Mesendoderm (in vitro differentiated cells): ENCODE results near the gene GDPD4.

Source experiments
- DNase-seq: peaks from one replicate; pipeline ENCODE4 v3.0.0; 2013
- H2AK5ac ChIP-seq: 2 replicates; pipeline ENCODE4 v1.6.1; 2013; ENCODE audit warnings: low read length, inconsistent platforms
- H2BK120ac ChIP-seq: 2 replicates; pipeline ENCODE4 v1.6.1; 2013; ENCODE audit warnings: low read depth, mild to moderate bottlenecking, low read length, moderate library complexity, mixed read lengths
- H2BK15ac ChIP-seq: replicated peaks from 2 replicates; pipeline ENCODE4 v1.6.1; 2013; ENCODE audit warnings: low read depth, mild to moderate bottlenecking, moderate library complexity
- H2BK5ac ChIP-seq: 2 replicates; pipeline ENCODE4 v1.6.1; 2013; ENCODE audit warnings: low read length, inconsistent platforms
- H3K18ac ChIP-seq: 2 replicates; pipeline ENCODE4 v1.6.1; 2013; ENCODE audit warnings: mild to moderate bottlenecking, low read length, mixed read lengths
- H3K23ac ChIP-seq: one replicate; pipeline ENCODE4 v1.6.1; 2013; ENCODE audit warnings: low read length
- H3K27ac ChIP-seq: 2 replicates; pipeline ENCODE4 v1.5.1; 2013; ENCODE audit warnings: low read depth, mild to moderate bottlenecking, inconsistent platforms, low read length, moderate library complexity
- H3K27me3 ChIP-seq: 2 replicates; pipeline ENCODE4 v1.6.1; 2013; ENCODE audit warnings: low read length, control low read depth, mild to moderate bottlenecking, inconsistent platforms; ENCODE audit not compliant: insufficient read depth, poor library complexity
- H3K36me3 ChIP-seq: 2 replicates; pipeline ENCODE4 v1.6.1; 2013; ENCODE audit warnings: low read length, inconsistent platforms; ENCODE audit not compliant: control insufficient read depth, insufficient read depth
- H3K4ac ChIP-seq: one replicate; pipeline ENCODE4 v1.6.1; 2013; ENCODE audit warnings: low read depth, mild to moderate bottlenecking, low read length, moderate library complexity
- H3K4me1 ChIP-seq: 2 replicates; pipeline ENCODE4 v1.6.1; 2013; ENCODE audit warnings: low read depth, low read length, inconsistent platforms; ENCODE audit not compliant: control insufficient read depth
- H3K4me2 ChIP-seq: 2 replicates; pipeline ENCODE4 v1.6.1; 2013; ENCODE audit warnings: low read length
- H3K4me3 ChIP-seq: 2 replicates; pipeline ENCODE4 v1.5.1; 2013; ENCODE audit warnings: mild to moderate bottlenecking, low read length
- H3K56ac ChIP-seq: one replicate; pipeline ENCODE4 v1.6.1; 2013; ENCODE audit warnings: low read length
- H3K79me1 ChIP-seq: 2 replicates; pipeline ENCODE4 v1.6.1; 2013; ENCODE audit warnings: low read length, inconsistent platforms
- H3K79me2 ChIP-seq: 2 replicates; pipeline ENCODE4 v1.6.1; 2013; ENCODE audit warnings: mild to moderate bottlenecking, low read length; ENCODE audit not compliant: control insufficient read depth, insufficient read depth
- H3K9ac ChIP-seq: 2 replicates; pipeline ENCODE4 v1.6.1; 2013; ENCODE audit warnings: low read length, inconsistent platforms
- H4K5ac ChIP-seq: one replicate; pipeline ENCODE4 v1.6.1; 2013; ENCODE audit warnings: low read length
- H4K8ac ChIP-seq: one replicate; pipeline ENCODE4 v1.6.1; 2013; ENCODE audit warnings: low read depth, mild to moderate bottlenecking, control low read depth, low read length, moderate library complexity
- WGBS: extraction: QIAGEN DNeasy Blood & Tissue Kit; methylation state at CpG from one replicate; pipeline ENCODE4 v1.1.7; 2013; ENCODE audit warnings: low lambda C conversion rate, missing lambda C conversion rate; ENCODE audit not compliant: insufficient coverage; ENCODE audit errors: extremely low coverage; 5-methylcytosine and 5-hydroxymethylcytosine counted together

GDPD4 gene

GRCh38 chr11:77250881-77251640 lies 50.4 kb downstream of the GDPD4 start:
- H4K5ac ChIP-seq, result no peak overlapping the region
- H3K4me3 ChIP-seq, result no peak overlapping the region
- H3K4me2 ChIP-seq, result no peak overlapping the region
- no peak overlapping the region for H2BK120ac ChIP-seq
- no peaks in the 10 kb centered on the region for H3K79me2 ChIP-seq
- no peak overlapping the region for H3K56ac ChIP-seq
- H2BK15ac ChIP-seq, result no peak overlapping the region
- no peak overlapping the region for H3K23ac ChIP-seq
- no peaks in the 10 kb centered on the region for H3K79me1 ChIP-seq
- WGBS, result no CpG with 5 or more reads among the region's 1 CpG
- no peak overlapping the region for H2AK5ac ChIP-seq
- H3K36me3 ChIP-seq, result no peaks in the 10 kb centered on the region
- H3K18ac ChIP-seq, result no peak overlapping the region
- no peak overlapping the region for H4K8ac ChIP-seq
- no peaks in the 10 kb centered on the region for H3K4me1 ChIP-seq
- no peak overlapping the region for H2BK5ac ChIP-seq
- no peak for DNase-seq
- no peak overlapping the region for H3K9ac ChIP-seq
- H3K4ac ChIP-seq, result no peak overlapping the region
- H3K27ac ChIP-seq, result no peak overlapping the region
- no peaks in the 10 kb centered on the region for H3K27me3 ChIP-seq

- H3K9ac ChIP-seq, result no peak overlapping the region
- no peak overlapping the region for H4K8ac ChIP-seq
- H3K27me3 ChIP-seq, result no peaks in the 10 kb centered on the region
- H3K4ac ChIP-seq, result no peak overlapping the region
- no peak overlapping the region for H3K4me3 ChIP-seq
- no CpG with 5 or more reads among the region's 3 CpGs for WGBS
- no peak overlapping the region for H2AK5ac ChIP-seq
- no peaks in the 10 kb centered on the region for H3K4me1 ChIP-seq
- no peak overlapping the region for H3K23ac ChIP-seq
- H3K18ac ChIP-seq, result no peak overlapping the region
- no peaks in the 10 kb centered on the region for H3K79me2 ChIP-seq
- no peak overlapping the region for H2BK5ac ChIP-seq
- no peak overlapping the region for H3K27ac ChIP-seq
- no peak overlapping the region for H3K4me2 ChIP-seq
- no peak overlapping the region for H4K5ac ChIP-seq
- DNase-seq, result no peak
- no peaks in the 10 kb centered on the region for H3K79me1 ChIP-seq
- H2BK120ac ChIP-seq, result no peak overlapping the region
- no peak overlapping the region for H3K56ac ChIP-seq
- H2BK15ac ChIP-seq, result no peak overlapping the region
- no peaks in the 10 kb centered on the region for H3K36me3 ChIP-seq
Observed at GRCh38 chr11:77249427-77249826, 52.1 kb downstream of the GDPD4 start.

GRCh38 chr11:77244277-77245027 lies 57.0 kb downstream of the GDPD4 start:
- Histone ChIP-seq H2BK15ac (no peak overlapping the region), H3K4me2 (no peak overlapping the region)

DNA sequence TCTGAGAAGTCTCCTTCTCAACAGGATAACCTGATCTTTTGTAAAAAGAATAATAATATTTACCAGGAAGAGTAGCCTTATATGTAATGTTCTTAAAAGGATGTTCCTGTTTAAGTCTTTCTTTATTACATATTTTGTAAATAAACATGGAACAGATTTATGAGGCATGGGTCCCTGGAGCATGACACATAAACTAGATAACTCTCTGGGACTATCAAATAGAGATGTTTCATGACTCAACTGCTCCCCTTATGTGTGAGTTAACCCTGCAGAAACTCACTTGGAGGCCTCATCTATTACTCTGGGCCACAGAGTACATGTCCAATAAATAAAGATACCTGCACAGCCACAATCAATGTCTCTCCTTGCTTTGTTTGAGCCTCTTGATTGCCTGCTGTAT lies 64.6 kb downstream of the GDPD4 start:
- Histone ChIP-seq H3K4ac (no peak overlapping the region), H4K8ac (no peak overlapping the region), H2BK15ac (no peak overlapping the region), H2AK5ac (no peak overlapping the region), H3K9ac (no peak overlapping the region), H3K18ac (no peak overlapping the region), H3K79me1 (no peaks in the 10 kb centered on the region), H3K27me3 (no peaks in the 10 kb centered on the region), H3K56ac (no peak overlapping the region), H3K79me2 (no peaks in the 10 kb centered on the region), H2BK5ac (no peak overlapping the region), H3K27ac (no peak overlapping the region), H3K4me1 (no peaks in the 10 kb centered on the region), H4K5ac (no peak overlapping the region), H3K4me3 (no peak overlapping the region), H3K4me2 (no peak overlapping the region), H2BK120ac (no peak overlapping the region), H3K23ac (no peak overlapping the region), H3K36me3 (no peaks in the 10 kb centered on the region)
- no peak for DNase-seq

More at GRCh38 chr11:77244277-77245027, 57.0 kb downstream of the GDPD4 start:
- no peak overlapping the region for H2BK120ac ChIP-seq
- H3K56ac ChIP-seq, result no peak overlapping the region
- H2AK5ac ChIP-seq, result no peak overlapping the region
- no CpG with 5 or more reads among the region's 7 CpGs for WGBS
- H4K5ac ChIP-seq, result no peak overlapping the region
- no peak overlapping the region for H4K8ac ChIP-seq
- no peak overlapping the region for H3K18ac ChIP-seq
- H3K4me1 ChIP-seq, result no peaks in the 10 kb centered on the region
- no peak overlapping the region for H3K9ac ChIP-seq
- H3K4ac ChIP-seq, result no peak overlapping the region
- H3K27me3 ChIP-seq, result no peaks in the 10 kb centered on the region
- no peaks in the 10 kb centered on the region for H3K79me1 ChIP-seq
- H3K79me2 ChIP-seq, result no peaks in the 10 kb centered on the region
- H3K36me3 ChIP-seq, result no peaks in the 10 kb centered on the region
- DNase-seq, result no peak
- no peak overlapping the region for H3K23ac ChIP-seq
- H3K4me3 ChIP-seq, result no peak overlapping the region
- no peak overlapping the region for H3K27ac ChIP-seq
- H2BK5ac ChIP-seq, result no peak overlapping the region

DNA sequence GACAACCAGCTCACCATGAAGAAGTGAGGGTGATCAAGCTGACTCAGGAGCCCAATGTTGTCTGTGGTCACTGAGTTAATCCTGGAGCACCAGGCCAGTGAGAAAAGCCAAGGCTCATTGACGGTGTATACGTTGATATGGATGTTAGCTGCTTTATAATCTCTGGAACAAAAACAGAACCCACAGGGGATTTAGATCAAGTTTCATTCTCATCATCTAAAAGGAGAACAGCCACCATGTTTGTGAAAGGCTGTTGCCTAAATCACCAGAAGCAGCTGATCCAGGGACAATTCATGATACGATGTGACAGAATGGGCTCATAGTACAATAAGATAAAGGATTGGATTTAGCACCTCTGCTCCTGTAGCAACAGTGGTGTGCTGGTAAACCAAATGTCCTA lies 68.5 kb downstream of the GDPD4 start:
- Histone ChIP-seq H2AK5ac (no peak overlapping the region), H3K9ac (no peak overlapping the region), H3K4ac (no peak overlapping the region), H3K4me2 (no peak overlapping the region), H3K4me3 (no peak overlapping the region), H3K27ac (no peak overlapping the region), H2BK120ac (no peak overlapping the region), H4K8ac (no peak overlapping the region), H3K23ac (no peak overlapping the region), H3K79me1 (no peaks in the 10 kb centered on the region), H3K27me3 (no peaks in the 10 kb centered on the region), H3K56ac (no peak overlapping the region), H3K18ac (no peak overlapping the region), H2BK5ac (no peak overlapping the region), H3K4me1 (no peaks in the 10 kb centered on the region), H4K5ac (no peak overlapping the region), H2BK15ac (no peak overlapping the region), H3K79me2 (no peaks in the 10 kb centered on the region), H3K36me3 (no peaks in the 10 kb centered on the region)
- no peak for DNase-seq
- WGBS, result no CpG with 5 or more reads among the region's 3 CpGs
